Measurements from ENCODE around the gene MACROD2.
"Not testable (repeated sequence)": the region's sequence is repeated elsewhere in the genome, so short reads cannot be mapped to it uniquely, and the experiment has no call there.

Gene MACROD2

DNA sequence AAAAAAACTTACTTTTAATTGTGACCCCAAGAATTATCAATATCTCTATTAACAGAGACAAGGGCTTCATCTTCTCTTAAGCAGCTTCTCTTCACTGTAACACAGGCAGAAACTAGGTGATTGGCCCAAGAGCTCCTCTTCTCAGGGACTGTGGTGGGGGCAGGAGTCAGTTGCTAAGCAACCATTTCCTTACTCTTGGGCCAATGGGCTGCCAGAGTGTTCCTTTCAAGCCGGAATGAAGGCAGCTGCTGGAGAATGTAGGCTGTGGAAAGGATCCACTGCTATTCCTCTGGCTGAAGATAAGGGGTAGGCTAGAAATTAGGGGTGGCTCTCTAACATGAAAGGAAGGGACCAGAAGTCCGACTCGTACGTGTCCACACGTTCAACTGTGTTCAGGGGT, 4.9 kb upstream of the MACROD2 start, which contains the start of gene SEL1L2:
TSS of gene SEL1L2 (minus strand) at position 150 of the 400 bp plus-strand sequence. CDS start at position 70, 80 bp downstream.
- TF ChIP-seq, protein P1, sequence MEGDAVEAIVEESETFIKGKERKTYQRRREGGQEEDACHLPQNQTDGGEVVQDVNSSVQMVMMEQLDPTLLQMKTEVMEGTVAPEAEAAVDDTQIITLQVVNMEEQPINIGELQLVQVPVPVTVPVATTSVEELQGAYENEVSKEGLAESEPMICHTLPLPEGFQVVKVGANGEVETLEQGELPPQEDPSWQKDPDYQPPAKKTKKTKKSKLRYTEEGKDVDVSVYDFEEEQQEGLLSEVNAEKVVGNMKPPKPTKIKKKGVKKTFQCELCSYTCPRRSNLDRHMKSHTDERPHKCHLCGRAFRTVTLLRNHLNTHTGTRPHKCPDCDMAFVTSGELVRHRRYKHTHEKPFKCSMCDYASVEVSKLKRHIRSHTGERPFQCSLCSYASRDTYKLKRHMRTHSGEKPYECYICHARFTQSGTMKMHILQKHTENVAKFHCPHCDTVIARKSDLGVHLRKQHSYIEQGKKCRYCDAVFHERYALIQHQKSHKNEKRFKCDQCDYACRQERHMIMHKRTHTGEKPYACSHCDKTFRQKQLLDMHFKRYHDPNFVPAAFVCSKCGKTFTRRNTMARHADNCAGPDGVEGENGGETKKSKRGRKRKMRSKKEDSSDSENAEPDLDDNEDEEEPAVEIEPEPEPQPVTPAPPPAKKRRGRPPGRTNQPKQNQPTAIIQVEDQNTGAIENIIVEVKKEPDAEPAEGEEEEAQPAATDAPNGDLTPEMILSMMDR (IDR thresholded peaks at IDR 0.05; ENCODE audit: borderline replicate concordance, control extremely low read depth, extremely low read depth, insufficient read depth, missing control alignments): no peak
- no peak for DNase-seq (ENCODE audit: low spot score)
- in situ Hi-C loops (cut with MboI; ENCODE audit: low sequenced_read_pairs, unreplicated experiment): no loop called here

DNA sequence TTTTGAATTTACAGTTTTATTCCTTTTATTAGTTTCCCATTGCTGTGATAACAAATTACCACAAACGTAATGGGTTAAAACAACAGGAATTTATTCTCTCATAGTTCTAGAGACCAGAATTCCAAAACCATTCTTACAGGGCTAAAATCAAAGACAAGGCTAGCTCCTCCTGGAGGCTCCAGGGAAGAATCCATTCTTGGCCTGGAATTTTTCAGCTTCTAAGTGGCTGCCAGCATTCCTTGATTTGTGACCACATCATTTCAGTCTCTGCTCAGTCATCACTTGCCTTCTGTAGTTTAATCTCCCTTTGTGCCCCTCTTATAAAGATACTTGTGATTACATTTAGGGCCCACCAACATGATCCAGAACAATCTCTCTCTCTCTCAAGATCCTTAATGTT, 4.0 kb upstream of the MACROD2 start:
- DNase-seq (ENCODE audit: low spot score): no peak
- in situ Hi-C loops (cut with MboI; ENCODE audit: low sequenced_read_pairs, unreplicated experiment): no loop called here
- TF ChIP-seq, protein P1 (IDR thresholded peaks at IDR 0.05; ENCODE audit: borderline replicate concordance, control extremely low read depth, extremely low read depth, insufficient read depth, missing control alignments): no peak

DNA sequence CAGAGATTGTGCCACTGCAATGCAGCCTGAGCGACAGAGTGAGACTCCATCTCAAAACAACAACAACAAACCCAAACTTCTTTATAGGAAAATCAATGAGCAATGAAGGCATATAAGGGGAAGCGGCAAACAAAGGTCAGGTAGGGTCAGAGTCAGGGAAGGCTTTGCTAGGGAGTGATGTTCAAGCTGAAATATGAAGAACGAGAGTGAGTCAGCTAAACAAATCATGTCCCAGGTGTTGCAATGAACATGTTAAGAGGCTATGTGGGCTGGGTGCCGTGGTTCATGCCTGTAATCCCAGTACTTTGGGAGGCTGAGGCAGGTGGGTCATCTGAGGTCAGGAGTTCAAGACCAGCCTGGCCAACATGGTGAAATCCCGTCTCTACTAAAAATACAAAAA, 3.4 kb upstream of the MACROD2 start:
- DNase-seq (ENCODE audit: low spot score); in situ Hi-C loops (cut with MboI; ENCODE audit: low sequenced_read_pairs, unreplicated experiment): not testable (repeated sequence)

DNA sequence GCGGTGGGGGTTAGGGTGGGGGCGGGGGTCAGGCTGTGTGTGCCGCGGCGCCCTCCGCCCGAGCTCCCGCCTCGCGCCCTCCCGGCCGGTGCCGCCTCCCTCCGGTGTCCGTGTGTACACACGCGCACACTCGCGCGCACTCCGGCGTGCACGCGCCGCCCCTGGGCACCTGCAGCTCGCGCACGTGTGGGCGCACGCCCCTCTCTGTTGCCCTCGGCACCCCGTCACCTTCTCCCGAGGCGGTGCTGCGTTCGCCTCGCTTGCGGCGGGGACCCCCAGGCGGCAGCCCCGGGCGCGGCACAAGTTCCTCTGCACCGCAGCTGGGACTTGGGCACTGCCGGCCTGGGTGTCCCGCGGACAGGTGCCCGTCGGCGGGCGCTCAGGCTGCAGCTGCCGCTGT, 525 bp downstream of the MACROD2 start:
- DNase-seq (ENCODE audit: low spot score): no peak
- in situ Hi-C loops (cut with MboI; ENCODE audit: low sequenced_read_pairs, unreplicated experiment): no loop called here
- TF ChIP-seq, protein P1 (IDR thresholded peaks at IDR 0.05; ENCODE audit: borderline replicate concordance, control extremely low read depth, extremely low read depth, insufficient read depth, missing control alignments): no peak

DNA sequence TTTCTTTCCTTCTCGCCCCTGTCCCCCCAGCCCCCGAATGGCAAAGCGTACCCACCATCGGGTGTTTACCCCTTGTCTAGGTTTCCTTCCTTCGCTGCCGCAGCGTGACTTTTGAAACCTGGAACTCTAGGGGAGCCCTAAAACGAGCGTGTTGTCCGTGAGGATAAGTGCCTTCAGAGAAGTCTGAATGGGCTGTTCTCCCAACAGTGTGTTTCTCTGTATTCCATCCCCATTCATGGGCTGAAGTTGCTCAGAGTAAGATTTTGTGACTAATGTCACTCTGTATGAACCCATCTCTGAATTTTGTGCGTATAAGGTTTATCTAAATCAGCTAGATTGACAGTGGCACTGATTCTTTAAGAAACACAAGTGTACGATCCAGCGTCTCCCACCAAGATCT, 949 bp downstream of the MACROD2 start:
- DNase-seq (ENCODE audit: low spot score): no peak
- TF ChIP-seq, protein P1 (IDR thresholded peaks at IDR 0.05; ENCODE audit: borderline replicate concordance, control extremely low read depth, extremely low read depth, insufficient read depth, missing control alignments): no peak
- in situ Hi-C loops (cut with MboI; ENCODE audit: low sequenced_read_pairs, unreplicated experiment): no loop called here

DNA sequence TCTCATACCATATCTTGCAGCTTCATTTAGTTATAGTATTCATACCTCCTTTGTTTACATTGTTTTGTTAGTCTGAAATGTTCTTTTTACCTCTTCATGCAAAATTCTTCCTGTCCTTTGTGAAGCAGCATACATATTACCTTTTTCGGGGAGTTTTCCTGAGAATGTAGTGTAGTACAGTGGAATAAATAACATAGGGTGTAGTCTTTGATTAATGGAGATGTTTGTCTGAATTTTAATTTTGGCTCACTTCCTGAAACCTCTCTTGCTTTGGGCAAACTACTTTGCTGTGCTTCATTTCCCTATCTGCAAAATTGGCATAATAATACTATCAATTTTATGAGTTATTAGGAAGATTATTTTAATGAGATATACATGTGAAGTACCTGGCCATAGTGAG, 5.6 kb downstream of the MACROD2 start:
- no peak for DNase-seq (ENCODE audit: low spot score)
- TF ChIP-seq, protein P1 (IDR thresholded peaks at IDR 0.05; ENCODE audit: borderline replicate concordance, control extremely low read depth, extremely low read depth, insufficient read depth, missing control alignments): no peak
- in situ Hi-C loops (cut with MboI; ENCODE audit: low sequenced_read_pairs, unreplicated experiment): no loop called here

DNA sequence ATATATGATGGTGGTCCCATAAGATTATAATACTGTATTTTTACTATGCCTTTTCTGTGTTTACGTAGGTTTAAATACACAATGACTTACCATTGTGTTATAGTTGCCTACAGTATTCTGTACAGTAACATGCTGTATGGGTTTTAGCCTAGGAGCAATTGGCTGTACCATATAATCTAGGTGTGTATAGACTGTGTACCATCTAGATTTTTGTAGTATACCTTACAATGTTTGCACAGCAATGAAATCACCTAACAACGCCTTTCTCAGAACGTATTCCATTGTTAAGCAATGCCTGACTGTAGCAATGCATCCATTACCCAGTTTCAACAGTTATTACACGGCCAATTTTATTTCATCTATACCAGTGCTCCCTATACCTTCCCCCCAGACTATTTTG, 10.7 kb downstream of the MACROD2 start:
- in situ Hi-C loops (cut with MboI; ENCODE audit: low sequenced_read_pairs, unreplicated experiment): no loop called here
- TF ChIP-seq, protein P1 (IDR thresholded peaks at IDR 0.05; ENCODE audit: borderline replicate concordance, control extremely low read depth, extremely low read depth, insufficient read depth, missing control alignments): no peak
- no peak for DNase-seq (ENCODE audit: low spot score)

All from GM13976 (cell line).